ENCODE data around the gene CTSH.

GRCh38 chr15:78873793-78874765, 70.8 kb downstream of the CTSH start:
- TF ChIP-seq CTCF (IDR thresholded peaks at IDR 0.05): no peak
- TF ChIP-seq POLR2A (IDR thresholded peaks at IDR 0.05): no peak
- TF ChIP-seq POLR2AphosphoS5 (IDR thresholded peaks at IDR 0.05): no peak

All from prostate gland (tissue), 2 donors.